Measurements from ENCODE around the gene AIPL1. TPM values are rescaled to one million over a fixed set of nuclear protein-coding genes. Genes with fewer than 3 reads are reported as not detected.

The AIPL1 gene
- total RNA-seq, 1 donor from 2014 or later = not detected

DNA sequence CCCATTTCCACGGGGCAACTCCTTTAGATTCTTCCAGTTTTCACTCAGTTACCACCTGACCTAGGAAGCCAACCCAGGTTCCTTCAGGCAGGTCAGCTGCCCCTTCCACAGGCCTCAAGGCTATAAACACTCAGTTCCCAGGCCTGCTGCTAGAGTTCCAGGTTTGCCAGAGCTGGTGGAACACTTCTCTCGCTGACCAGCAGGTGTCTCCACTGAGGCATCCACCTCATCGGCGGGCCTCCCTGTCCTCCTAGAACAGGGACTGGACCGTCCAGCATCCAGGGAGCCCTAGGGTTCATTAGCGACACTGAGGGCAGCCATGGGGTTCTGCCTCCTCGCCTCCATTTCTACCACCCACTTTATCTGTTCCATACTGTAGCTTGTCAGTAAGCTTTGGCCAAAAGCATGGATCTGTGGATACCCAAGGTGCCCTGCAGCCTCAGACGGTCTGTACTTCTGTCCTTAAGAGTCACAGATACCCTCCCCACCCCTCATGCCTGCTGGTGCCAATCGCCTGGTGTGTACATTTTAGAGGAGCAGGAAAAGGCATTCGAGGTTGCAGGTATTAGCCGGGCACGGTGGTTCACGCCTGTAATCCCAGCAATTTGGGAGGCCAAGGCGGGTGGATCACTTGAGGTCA is 38.3 kb upstream of the AIPL1 start:
- no peaks in the 10 kb centered on the region for H3K9me3 Mint-ChIP-seq
- no peaks in the 10 kb centered on the region for H3K27me3 Mint-ChIP-seq (ENCODE audit: low read depth)
- DNase-seq (ENCODE audit: low spot score) = peak; percentile 49
- no peaks in the 10 kb centered on the region for H3K36me3 Mint-ChIP-seq (ENCODE audit: low read depth)
- H3K27ac Mint-ChIP-seq = no peak overlapping the region
- H3K4me1 Mint-ChIP-seq (ENCODE audit: low read depth) = no peaks in the 10 kb centered on the region
- no peak overlapping the region for H3K4me3 Mint-ChIP-seq (ENCODE audit: low read depth)
- intact Hi-C loops (cut with micrococcal nuclease) = loop anchor here (5.0 kb wide), 1 partner anchor 169 kb away; the partner anchor contains the start of genes KIAA0753 and TXNDC17

DNA sequence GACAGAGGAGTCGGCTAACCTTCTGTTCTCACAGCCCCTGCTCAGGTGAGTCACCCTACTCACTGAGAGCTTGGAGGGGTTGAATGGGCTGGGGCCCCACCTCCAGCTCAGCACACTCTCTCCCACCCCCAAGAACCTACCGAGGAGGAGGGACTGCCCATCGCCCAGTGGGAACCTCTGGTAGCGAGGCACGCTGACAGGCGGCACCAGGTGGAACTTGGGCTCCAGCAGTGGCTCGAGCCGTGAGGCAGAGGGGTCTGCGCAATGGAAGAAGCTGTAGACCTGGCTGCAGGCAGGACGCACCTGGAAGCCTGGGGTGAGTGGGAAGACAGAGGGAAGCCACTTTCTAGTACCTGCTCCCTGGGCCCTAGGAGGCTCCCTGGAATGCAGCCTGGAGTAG is 37.6 kb upstream of the AIPL1 start:
- intact Hi-C loops (cut with micrococcal nuclease) = loop anchor here (5.0 kb wide), 1 partner anchor 170 kb away; the partner anchor contains the start of genes KIAA0753 and TXNDC17
- Mint-ChIP-seq H3K4me1 (ENCODE audit: low read depth) (no peaks in the 10 kb centered on the region), H3K4me3 (ENCODE audit: low read depth) (no peak overlapping the region), H3K27me3 (ENCODE audit: low read depth) (no peaks in the 10 kb centered on the region), H3K9me3 (no peaks in the 10 kb centered on the region), H3K27ac (no peak overlapping the region), H3K36me3 (ENCODE audit: low read depth) (no peaks in the 10 kb centered on the region)
- no peak for DNase-seq (ENCODE audit: low spot score)

DNA sequence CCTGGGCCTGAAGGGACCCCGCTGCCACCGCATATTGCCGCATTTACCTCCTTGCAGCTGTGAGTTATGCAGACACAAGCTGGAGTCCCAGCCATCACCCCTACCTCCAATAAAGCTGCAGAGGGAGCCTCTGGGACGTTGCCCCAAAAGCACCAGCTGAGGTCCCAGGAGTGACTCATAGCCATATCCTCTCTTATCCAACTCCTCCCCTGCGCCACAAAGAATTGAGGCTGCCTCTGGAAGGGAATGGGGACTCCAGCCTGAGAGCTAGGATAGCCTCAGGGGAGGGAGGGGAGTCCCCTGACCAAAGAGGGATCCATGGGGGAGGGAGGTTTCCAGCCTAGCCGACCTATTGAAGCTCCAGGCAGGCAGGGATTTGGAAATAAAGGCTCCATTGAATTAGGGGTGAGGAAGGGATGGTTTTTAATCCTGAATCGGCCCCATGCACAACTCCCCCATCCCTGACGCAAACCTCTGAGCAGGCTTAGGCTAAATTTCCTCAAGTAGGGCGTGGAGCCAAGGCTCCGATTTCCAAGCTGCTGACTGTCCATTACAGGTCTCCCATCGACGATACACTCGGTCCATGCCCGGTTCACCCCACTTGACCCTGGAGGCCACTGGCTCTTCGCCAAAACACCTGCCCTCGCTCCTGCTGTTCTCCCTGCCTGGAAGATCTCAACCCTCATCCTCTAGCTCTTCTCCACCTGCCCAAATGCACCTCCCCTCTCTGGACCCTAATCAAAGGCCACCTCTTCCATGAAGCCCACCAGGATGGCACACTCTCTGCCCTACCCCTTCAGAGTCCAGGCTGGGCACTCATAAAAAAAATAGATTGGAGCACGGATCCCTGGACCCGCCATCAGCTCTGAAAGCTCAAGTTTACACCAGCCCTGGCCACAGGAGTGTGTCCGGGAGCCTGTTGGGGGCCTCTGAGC is 36.9 kb upstream of the AIPL1 start:
- no peaks in the 10 kb centered on the region for H3K9me3 Mint-ChIP-seq
- no peaks in the 10 kb centered on the region for H3K4me1 Mint-ChIP-seq (ENCODE audit: low read depth)
- intact Hi-C loops (cut with micrococcal nuclease) = loop anchor here (5.0 kb wide), 1 partner anchor 171 kb away; the partner anchor contains the start of genes KIAA0753 and TXNDC17
- no peaks in the 10 kb centered on the region for H3K36me3 Mint-ChIP-seq (ENCODE audit: low read depth)
- no peak for DNase-seq (ENCODE audit: low spot score)
- H3K27me3 Mint-ChIP-seq (ENCODE audit: low read depth) = no peaks in the 10 kb centered on the region
- no peak overlapping the region for H3K4me3 Mint-ChIP-seq (ENCODE audit: low read depth)
- no peak overlapping the region for H3K27ac Mint-ChIP-seq

DNA sequence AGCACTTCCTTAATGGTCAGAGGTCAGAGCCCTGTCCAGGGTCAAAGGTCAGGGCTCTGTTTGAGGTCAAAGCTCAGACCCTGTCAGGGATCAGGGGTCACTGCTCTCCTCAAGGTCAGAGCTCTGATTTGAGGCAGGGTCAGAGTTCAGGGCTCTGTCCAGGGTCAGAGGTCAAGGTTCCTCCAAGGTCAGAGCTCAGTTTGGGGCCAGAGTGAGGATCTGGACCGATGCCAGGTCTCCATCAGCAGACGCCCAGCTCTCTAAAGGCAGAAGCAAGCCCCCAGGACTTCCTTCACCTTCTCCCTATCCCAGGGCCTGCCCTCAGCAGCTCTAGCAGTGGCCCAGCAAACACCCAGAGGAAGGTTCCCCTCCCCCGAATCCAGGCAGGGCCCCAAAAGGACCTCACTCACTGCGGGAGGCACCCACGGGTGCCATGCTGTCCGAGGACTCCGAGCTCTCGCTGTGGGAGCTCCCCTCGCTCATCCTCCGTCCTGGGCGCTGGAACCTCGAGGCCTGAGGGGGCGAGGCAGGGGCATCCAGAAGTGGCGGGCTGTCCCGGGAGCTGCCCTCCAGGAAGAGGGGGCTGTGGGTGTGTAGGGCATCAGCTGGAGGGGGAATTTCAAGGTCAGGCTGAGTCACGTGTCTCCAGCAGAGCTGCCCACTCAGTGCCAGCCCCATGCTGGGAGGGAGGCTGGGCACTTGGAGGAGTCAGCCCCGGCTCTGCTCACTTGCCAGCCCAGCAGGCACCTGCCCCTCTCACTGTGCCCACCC is 36.0 kb upstream of the AIPL1 start:
- intact Hi-C loops (cut with micrococcal nuclease) = loop anchor here (5.0 kb wide), 1 partner anchor 171 kb away; the partner anchor contains the start of genes KIAA0753 and TXNDC17
- no peak for DNase-seq (ENCODE audit: low spot score)
- no peaks in the 10 kb centered on the region for H3K9me3 Mint-ChIP-seq
- no peaks in the 10 kb centered on the region for H3K4me1 Mint-ChIP-seq (ENCODE audit: low read depth)
- H3K27ac Mint-ChIP-seq = no peak overlapping the region
- H3K27me3 Mint-ChIP-seq (ENCODE audit: low read depth) = no peaks in the 10 kb centered on the region
- H3K4me3 Mint-ChIP-seq (ENCODE audit: low read depth) = no peak overlapping the region
- no peaks in the 10 kb centered on the region for H3K36me3 Mint-ChIP-seq (ENCODE audit: low read depth)

DNA sequence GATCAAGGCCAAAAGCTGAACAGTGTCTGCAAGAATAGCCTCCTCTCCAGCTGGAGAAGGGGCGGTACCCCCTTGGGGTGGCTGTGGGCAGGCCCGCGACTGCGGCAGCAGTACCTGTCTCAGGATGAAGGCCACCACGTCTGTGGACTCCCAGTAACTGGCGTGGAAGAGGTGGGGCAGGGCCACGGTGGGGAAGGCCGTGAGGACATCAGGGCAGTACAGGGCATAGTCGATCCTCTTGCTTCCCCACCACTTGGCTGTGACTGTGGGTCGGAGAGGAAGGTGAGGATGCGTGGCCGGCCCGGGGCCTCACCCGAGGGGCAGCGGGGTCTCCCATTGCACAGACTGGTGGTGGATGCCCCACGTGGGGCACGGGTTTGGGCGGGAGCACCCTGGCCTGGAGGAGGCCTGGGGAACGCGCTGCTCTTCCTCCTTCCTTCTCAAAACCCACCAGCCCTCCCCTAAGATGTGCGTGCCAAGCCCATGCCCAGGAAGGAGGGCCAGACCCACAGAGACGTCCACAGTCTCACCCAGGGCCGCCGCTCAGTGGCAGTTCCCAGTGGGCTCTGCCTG is 35.3 kb upstream of the AIPL1 start:
- Mint-ChIP-seq H3K36me3 (ENCODE audit: low read depth) (no peaks in the 10 kb centered on the region), H3K4me1 (ENCODE audit: low read depth) (no peaks in the 10 kb centered on the region), H3K9me3 (no peaks in the 10 kb centered on the region), H3K27me3 (ENCODE audit: low read depth) (peaks cover 2% of the 10 kb centered on the region), H3K27ac (no peak overlapping the region), H3K4me3 (ENCODE audit: low read depth) (no peak overlapping the region)
- DNase-seq (ENCODE audit: low spot score) = no peak
- intact Hi-C loops (cut with micrococcal nuclease) = loop anchor here (5.0 kb wide), 1 partner anchor 172 kb away; the partner anchor contains the start of genes KIAA0753 and TXNDC17

DNA sequence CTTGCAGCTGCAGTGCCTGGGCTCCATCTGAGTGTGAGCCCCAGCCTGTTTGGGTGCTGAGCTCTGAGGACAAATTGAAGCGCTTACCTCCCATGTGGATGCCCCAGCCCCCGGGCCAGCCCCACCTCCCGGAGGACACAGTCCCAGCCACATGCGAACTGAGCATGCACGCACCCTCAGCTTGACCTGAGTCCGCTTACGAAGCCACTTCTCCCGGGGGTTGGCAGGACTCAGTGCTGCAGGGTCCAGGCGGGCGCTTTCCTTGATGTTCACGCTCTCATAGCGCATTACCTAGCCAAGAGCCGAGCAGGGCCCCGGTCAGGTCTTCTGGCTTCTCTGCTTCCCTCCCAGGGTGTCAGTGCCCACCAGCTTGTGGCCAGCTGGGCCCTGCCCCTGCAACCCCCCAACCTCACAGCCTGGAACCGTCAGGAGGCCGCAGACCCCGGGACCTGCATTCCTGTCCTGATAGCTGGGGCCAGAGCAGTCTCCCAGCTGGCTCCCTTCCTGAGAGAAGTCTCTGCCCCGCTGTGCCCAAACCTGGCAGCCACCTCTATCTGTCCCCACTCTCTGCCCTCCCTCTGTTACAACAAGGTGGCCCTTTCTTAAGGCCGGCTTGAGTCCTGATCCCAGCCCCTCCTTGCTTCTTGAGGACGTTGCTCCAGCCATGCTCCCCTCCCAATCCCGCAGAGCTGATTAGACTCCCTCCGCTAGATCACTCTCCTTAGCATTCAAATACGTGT is 33.3 kb upstream of the AIPL1 start:
- Mint-ChIP-seq H3K27me3 (ENCODE audit: low read depth) (peaks cover 2% of the 10 kb centered on the region), H3K9me3 (no peaks in the 10 kb centered on the region), H3K4me3 (ENCODE audit: low read depth) (no peak overlapping the region), H3K36me3 (ENCODE audit: low read depth) (no peaks in the 10 kb centered on the region), H3K4me1 (ENCODE audit: low read depth) (no peaks in the 10 kb centered on the region), H3K27ac (no peak overlapping the region)
- no peak for DNase-seq (ENCODE audit: low spot score)
- intact Hi-C loops (cut with micrococcal nuclease) = no loop called here

DNA sequence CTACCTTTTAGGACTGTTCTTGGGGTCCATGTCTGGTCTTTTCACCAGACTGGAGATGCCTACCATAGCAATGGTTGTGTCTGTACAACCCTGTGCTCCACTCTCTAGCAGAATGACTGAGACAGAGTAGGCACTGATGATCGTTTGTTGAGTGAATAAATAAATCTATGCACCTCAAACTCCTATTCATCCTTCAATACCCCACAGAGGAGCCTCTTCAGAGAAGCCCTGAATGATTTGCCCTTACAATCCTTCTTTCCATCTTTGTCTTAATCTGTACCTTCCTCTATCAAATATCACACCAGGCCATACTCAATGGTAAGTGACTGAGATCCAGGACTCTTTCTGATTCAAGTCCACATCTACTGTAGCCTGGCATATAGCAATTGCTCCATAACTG is 32.6 kb upstream of the AIPL1 start:
- Mint-ChIP-seq H3K27ac (no peak overlapping the region), H3K4me1 (ENCODE audit: low read depth) (no peaks in the 10 kb centered on the region), H3K4me3 (ENCODE audit: low read depth) (no peak overlapping the region), H3K36me3 (ENCODE audit: low read depth) (no peaks in the 10 kb centered on the region), H3K27me3 (ENCODE audit: low read depth) (peaks cover 4% of the 10 kb centered on the region), H3K9me3 (no peaks in the 10 kb centered on the region)
- DNase-seq (ENCODE audit: low spot score) = no peak
- intact Hi-C loops (cut with micrococcal nuclease) = no loop called here

DNA sequence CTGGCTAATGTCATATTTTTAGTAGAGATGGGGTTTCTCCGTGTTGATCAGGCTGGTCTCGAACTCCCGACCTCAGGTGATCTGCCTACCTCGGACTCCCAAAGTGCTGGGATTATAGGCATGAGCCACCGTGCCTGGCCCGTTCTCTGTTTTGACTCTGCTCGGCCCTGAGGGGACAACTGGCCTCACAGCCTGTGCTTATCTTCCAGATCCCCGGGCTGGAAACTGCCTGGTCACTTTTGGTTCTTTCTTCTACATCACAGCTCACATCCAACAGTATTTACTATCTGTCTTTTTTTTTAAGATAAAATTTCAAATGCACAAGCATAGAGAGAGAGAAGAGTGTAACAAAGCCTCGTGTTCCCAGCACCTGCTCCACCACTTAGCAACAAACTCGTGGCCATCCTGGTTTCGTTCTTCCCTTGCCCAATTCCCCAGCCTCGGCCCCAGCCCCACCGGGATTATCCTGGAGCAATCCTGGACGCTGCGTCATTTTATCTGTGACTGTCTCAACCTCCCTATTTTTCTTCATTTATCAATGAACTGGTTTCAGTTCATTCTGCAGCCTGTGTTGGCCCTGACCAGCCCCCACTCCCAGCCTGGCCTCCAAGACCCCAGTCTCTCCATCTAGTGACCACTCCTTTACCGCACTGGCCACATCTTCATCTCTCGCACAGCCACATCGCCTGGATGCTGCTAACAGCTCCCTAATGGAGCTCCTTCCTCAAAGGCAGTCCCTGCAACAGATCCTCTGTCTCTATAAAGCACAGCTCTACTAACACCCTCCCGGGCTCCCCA is 30.5 kb upstream of the AIPL1 start:
- intact Hi-C loops (cut with micrococcal nuclease) = no loop called here
- Mint-ChIP-seq H3K4me1 (ENCODE audit: low read depth) (peaks cover 15% of the 10 kb centered on the region), H3K27ac (no peak overlapping the region), H3K27me3 (ENCODE audit: low read depth) (peaks cover 7% of the 10 kb centered on the region), H3K36me3 (ENCODE audit: low read depth) (no peaks in the 10 kb centered on the region), H3K4me3 (ENCODE audit: low read depth) (no peak overlapping the region), H3K9me3 (no peaks in the 10 kb centered on the region)
- no peak for DNase-seq (ENCODE audit: low spot score)

DNA sequence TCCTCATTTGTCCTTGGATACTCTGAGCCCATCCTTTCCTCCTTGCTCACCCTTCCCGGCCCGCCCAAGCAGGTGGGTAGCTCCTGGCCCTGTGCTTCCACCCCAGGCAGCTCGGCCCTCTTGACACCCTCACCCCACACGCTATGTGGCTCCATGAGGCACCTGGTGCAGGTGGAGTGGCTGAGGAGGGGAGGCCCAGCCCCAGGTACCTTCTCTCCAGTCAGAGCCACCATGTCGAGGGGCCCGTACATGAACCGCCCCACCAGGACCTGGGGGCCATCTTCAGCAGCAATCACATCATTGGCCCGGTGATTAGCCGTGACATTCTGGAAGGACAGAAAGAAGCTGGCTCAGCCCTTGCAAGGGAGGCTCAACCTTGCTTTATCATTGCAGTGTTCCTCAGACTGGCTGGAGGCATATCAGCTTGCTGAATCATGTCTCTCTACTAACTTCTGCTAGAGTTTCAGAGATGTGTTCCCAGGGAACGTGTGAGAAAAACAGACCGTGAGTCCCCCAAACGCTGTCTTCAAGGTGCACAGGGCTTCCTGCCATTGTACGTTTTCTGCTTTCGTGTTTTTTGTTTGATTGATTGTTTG is 29.6 kb upstream of the AIPL1 start:
- intact Hi-C loops (cut with micrococcal nuclease) = no loop called here
- Mint-ChIP-seq H3K27ac (no peak overlapping the region), H3K4me1 (ENCODE audit: low read depth) (peaks cover 15% of the 10 kb centered on the region)

DNA sequence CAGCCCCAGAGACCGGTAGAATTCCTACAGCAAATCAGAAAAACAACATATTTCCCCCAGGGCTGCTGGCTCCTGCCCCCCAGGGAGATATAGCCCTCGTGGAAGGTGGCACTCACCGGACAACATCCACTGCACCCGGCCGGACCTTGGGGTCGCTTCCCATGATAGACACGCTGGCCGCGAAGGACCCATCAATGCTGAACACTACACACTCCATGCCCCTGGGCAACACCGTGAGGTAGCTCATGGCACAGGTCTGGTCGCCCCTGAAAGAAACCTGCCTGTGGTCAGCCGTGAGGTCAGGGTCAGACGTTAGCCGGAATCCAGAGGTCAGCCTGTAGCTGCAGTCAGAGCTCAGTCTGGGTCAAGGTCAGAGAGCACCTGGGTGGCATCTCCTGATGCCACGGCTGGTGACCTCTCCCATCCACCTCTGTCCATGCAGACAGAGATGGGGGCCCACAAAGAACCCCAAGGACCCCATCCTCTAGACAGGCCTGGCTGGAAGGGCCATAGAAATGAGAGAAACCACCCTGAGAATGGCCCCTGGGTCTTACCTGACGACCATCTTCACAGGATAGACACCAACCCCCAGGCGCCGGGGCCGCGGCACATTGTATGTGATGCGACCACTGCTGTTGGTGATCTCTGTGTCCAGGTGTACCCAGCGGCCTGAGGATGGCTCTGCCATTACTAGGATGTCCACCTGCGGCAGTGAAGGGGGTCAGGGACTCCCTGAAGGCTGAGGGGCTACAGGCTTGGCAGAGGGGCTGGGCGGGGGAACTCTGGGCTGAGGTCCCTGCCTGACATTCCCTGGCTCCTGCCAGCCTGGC is 28.9 kb upstream of the AIPL1 start:
- Mint-ChIP-seq H3K4me1 (ENCODE audit: low read depth) (peaks cover 15% of the 10 kb centered on the region), H3K27me3 (ENCODE audit: low read depth) (peaks cover 7% of the 10 kb centered on the region), H3K36me3 (ENCODE audit: low read depth) (no peaks in the 10 kb centered on the region), H3K9me3 (no peaks in the 10 kb centered on the region), H3K4me3 (ENCODE audit: low read depth) (no peak overlapping the region), H3K27ac (no peak overlapping the region)
- intact Hi-C loops (cut with micrococcal nuclease) = no loop called here
- no peak for DNase-seq (ENCODE audit: low spot score)

More for the DNA sequence above, 29.6 kb upstream of the AIPL1 start:
- H3K36me3 Mint-ChIP-seq (ENCODE audit: low read depth) = no peaks in the 10 kb centered on the region
- H3K4me3 Mint-ChIP-seq (ENCODE audit: low read depth) = no peak overlapping the region
- DNase-seq (ENCODE audit: low spot score) = no peak
- H3K9me3 Mint-ChIP-seq = no peaks in the 10 kb centered on the region
- peaks cover 7% of the 10 kb centered on the region for H3K27me3 Mint-ChIP-seq (ENCODE audit: low read depth)

Data from activated T-helper 2 cell treated with anti-CD3 and anti-CD28 coated beads, Interferon-gamma antibody, Interleukin-2, Interleukin-4, amounts not matched to agents 10 μg/mL and 5 μg/mL and 100 μg/mL, durations not matched to agents 14 hours and 24 hours and 36 hours (primary cell).